HG03469 (cell line): ENCODE measurements around the gene TIAM2.
"Not testable (repeated sequence)": the region's sequence is repeated elsewhere in the genome, so short reads cannot be mapped to it uniquely, and the experiment has no call there.

Experiments used
- ATAC-seq: cut with Tn5 transposase; IDR thresholded peaks from one replicate; pipeline ENCODE4 v1.9.1; 2021; ENCODE audit warnings: mild to moderate bottlenecking, moderate library complexity, moderate number of reproducible peaks; ENCODE audit not compliant: unreplicated experiment

TIAM2 gene

DNA sequence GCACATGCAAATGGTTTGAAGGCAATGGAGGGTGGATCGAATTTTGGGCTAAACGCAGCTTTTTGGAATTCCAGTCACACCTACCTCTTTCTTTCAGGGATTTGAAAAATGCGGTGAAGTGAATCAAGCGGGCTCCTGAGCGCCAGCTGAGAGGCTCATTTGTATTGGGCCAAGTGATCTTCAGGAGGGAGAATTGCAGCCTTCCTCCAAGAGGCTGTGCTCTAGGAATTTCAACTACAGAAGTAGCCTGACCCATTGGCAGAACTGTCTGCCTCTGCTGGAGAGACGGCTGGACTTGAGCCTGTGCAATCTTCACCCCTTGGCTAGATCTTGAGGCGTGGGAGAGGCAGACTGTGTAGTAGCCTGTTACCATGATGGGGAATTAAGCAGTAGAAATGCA lies 5.7 kb upstream of the TIAM2 start:
- no peak for ATAC-seq

DNA sequence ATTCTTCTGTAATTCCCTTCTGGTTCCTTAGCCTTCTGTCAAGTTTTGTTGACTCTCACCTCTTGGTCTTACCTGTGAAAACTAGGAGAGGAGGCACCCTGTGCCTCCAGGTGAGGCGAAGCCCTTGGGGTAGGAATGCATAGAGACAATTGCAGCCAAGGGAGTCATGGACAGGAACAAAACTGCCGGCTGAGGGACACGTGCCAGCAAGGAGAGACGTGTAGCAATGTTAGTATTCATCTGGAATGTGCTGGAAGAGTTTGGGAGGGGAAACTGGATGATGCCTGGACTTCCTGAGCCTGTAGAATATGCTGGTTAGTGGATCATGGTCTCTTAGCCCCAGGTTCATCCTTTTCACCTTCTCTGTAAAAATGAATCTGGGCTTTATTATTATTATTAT lies 3.9 kb upstream of the TIAM2 start:
- no peak for ATAC-seq

DNA sequence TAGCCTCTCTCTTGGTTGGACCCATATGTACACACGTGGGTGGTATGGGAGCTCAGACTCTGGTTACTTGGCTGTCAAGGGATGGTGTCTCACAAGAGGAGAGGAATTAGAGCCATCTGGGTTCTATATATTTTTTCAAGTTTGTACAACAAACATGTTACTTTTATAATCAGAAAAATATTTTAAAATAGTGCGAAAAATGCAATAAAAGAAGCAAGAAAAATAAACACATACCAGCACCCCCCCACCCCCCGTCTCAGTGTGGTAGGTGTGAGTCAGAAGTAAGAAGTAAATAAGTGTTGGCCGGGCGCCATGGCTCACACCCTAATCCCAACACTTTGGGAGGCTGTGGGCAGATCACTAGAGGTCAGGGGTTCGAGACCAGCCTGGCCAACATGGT lies 2.1 kb upstream of the TIAM2 start:
- ATAC-seq, result no peak

DNA sequence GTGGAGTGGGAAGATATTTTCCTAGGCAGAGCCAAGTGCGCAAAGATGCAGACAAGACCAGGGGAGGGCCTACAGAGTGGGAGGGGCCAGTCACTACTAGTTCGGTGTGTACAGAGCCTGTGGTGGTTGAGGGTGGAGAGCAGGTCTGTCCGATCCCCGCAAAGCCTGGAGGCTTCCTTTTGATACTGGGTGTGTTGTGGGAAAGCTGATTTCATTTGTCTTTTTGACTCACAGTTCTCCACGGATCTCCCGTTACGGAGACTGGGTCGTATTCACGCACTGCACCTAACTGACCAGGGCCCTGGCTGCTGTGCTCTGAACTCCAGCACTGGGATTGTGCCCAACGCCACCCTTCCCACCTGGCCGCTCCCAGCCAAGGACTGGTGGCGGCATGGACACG lies 1.4 kb upstream of the TIAM2 start:
- no peak for ATAC-seq

DNA sequence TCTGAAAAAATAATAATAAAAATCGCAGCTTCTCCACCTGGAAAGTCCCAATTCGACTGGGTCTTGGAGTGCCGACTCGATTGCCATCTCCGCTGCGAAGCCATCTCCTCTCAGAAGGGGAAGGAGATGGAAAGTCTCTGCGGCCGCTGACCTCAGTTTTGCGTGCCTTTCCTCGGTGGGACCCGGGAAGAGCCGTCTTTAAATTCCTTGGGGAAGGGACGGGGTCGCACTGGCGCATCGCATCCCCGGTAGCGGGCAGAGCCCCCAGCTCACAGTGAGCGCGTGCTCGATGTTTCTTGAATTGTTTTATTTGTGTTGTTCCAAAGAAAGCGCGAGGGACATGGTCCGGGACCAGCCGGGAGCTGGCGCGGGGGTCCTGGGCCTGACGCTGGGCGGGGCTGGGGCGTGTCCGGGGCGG lies 270 bp upstream of the TIAM2 start:
- no peak for ATAC-seq

DNA sequence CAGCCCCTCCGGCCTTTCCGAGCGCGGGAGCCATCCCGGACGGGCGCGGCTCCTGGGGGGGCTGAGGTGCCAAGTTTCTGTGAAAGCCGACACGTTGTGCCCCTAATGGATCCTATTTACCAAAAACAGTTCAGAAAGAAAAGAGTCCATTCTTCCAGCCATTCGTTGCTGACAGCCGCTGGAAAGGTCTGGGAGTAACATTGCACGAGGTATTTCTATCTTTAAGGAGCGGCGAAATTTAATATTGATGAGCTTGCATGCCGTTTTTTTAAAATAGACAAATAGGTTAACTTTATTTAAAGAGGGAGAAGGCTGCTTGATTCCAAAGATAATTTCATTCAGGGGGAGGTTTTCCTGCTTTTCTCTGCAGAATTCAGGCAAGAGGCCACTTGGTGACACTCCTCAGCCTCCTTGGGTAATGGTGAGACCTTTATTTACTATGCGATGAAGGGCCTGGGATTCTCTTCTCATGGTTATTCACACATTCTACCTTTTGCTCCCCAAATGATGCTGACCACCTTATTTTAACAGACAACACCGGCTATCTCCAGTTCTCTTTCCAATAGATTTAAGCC lies 988 bp downstream of the TIAM2 start:
- ATAC-seq, result no peak

DNA sequence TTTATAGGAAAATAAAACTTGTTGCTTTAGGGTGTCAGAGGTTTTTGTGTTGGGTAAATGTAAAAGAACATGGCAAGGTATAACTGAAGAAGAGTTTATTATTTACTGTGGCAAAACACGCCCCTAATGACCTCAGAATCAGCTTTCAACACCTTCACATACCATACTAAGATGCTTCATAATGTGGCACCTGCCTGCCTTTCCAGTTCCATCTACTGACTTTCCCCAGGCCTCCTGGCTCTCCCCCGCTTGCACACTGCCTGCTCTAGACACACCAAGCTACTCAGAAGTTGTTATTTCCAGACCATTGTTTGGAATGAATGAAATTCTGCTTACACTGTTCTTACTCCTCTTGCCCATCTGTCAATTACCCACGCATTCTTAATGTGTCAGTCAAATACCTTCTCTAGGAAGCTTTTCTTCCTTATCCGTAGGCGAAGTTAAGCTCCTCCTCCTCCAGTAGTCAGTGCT lies 1.8 kb downstream of the TIAM2 start:
- no peak for ATAC-seq

DNA sequence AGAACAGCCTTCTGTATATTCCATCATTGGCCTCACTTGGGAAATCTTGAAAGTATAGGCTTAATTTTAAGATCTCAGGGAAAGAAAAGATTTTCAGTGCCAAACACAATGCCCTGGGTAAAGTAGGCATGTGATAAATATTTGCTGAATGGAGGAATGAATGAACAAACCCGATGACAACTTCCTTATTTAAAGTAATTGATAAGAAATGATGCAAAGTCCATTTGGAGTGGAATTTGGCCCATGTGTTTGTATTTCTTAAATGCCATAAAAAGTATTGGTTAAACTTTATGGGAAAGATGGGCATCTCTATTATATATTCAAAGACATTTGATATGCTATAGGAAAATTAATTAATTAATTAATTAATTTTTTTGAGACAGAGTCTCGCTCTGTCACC lies 3.7 kb downstream of the TIAM2 start:
- no peak for ATAC-seq

DNA sequence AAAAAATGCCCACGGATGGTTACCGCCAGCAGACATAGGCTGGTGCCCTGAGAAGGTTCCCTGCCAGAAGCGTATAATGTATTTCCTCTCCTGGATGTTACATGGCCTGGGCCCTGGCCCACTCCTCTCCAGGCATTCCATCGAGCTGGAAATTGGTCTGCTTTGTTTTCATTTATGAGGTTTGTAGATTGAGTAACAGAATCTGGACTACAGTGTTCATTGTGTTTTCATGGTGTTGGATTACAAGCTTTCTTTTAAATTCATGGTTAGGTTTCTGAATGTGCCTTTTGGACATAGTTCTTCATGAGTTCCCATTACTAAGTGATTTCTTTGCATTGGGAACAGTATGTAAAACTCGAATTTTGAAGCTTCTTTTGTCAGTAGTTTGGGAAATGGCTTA lies 6.4 kb downstream of the TIAM2 start:
- no peak for ATAC-seq

DNA sequence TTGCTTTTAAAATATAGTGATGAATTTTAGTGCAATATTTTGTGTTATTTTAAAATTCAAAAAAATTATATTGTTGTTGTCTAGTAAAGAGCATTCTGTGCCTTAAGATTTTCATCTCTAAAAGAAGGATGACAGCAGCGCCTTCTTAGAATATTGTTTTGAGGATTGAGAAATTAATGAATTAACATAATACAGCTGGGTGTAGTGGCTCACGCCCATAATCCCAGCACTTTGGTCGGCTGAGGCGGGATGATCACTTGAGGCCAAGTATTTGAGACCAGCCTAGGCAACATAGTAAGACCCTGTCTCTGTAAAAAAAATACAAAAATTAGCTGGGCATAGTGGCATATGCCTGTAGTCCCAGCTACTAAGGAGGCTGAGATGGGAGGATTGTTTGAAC lies 6.8 kb downstream of the TIAM2 start:
- ATAC-seq, result no peak

DNA sequence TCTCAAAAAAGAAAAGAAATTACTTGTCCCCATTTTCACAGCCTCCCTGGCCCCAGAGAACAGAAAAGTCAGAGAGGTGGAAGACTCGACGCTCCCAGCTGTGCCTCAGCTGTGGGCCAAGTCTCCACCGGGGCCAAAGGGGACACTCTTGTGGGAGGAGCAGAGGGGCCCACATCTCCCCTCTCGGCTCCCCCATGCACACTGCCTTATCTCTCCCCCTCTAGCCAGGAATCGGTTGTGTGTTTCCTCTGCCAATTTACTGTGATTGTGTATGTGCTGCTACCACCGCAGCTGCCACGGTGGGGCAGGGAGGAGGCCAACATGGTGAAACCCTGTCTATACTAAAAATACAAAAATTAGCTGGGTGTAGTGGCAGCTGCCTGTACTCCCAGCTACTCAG lies 8.4 kb downstream of the TIAM2 start:
- ATAC-seq, result no peak

DNA sequence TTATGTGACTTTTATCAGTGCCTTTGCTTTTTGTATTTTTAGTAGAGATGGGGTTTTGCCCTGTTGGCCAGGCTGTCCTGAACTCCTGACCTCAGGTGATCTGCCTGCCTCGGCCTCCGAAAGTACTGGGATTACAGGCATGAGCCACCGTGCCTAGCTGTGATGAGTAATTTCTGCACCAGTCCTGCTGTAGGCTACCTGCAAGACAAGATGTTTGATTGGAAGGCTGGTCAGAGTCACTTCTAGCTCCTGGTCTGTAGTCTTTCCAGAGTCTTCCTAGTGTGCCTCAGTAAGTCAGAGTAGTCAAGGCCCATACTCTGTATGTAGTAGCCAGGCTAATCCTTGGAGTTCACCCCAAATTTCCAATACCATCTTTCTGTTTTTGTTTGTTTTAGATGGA lies 8.9 kb downstream of the TIAM2 start:
- ATAC-seq, result no peak

DNA sequence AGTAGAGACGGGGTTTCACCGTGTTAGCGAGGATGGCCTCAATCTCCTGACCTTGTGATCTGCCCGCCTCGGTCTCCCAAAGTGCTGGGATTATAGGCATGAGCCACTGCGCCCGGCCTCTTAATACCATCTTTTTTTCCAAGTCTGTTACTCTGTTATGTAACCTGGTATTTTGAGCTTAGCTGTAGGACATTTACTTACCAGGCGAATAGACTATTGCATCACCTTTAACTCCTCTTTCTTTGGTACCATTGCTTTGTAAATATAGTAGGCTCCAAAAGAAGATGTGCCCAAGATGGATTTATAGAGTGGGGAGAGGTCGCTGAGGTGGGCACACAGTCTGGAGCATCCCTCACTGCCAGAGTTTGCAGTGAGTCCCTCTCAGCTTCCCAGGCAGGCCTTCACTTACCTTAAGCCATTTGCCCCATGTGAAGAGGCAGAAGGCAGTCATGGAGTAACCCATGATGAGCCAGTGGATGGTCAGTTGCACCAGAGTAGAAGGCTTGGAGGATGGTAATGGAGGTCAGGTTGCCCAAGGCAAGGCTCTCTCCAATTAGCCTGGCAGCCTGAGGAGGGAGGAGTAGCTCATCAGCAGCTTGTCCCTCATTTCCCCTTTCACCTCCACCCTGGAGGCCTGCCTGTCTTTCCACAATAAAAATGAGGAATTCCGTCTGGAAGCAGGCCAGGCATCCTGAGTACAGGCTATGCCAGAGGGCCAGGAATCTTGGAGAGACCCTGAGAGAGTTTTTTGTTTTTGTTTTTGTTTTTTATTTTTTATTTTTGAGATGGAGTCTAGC lies 9.7 kb downstream of the TIAM2 start:
- no peak for ATAC-seq

DNA sequence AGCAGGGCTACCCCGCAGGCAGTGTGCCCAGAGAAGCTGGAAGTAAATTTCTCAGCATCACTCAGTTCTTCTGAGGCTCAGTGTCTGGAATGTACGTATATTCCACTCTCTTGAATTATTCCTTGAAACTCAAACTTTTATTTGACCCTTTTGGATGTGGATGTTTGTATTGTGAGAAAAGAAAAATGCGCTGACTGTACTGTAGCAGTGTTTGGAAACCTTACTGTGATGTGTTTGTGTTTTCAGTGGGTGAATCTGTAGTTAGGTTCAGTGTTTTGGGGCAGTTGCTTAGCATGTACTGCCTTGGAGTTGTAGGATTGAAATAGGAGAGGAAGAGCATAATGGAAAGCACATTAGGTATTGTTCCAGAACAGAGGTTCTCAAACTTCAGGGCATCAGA lies 13.5 kb downstream of the TIAM2 start:
- no peak for ATAC-seq

DNA sequence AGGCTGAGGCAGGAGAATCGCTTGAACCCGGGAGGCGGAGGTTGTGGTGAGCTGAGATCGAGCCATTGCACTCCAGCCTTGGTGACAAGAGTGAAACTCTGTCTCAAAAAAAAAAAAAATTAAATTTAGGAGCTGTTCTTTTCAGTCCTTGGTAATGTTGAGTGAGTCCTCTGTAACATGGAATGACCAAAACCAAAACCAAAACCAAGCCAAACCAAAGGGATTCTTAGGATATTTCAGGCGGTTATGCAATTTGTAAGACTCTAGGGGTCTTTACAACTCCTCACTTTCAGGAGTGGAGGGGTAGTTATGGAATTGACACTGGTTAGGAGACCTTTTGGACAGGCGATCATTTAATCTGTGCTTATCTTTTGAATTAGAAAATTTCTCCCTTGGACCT lies 15.8 kb downstream of the TIAM2 start:
- no peak for ATAC-seq

DNA sequence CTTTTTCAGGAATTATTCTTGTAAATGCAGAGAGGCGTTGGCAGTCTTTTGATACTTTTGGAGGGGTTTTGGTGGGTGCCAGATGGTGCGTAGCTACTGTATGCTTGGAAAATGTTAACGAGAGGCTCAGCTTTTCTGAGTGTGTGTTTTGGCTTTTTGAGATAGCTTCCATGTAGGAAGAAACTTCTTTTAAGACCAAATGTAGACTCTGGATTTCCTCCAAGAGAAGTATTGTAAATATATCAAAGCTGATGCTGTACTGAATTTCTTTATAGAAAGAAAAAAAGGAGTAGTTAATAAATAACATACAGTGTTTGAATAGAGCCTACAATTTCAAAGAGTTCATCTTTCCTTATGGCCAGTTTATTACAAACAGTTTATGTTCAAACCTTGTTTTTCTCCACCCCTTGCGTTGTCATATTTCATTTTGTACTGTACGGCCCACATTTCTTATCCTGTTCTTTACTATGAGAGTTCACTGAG lies 16.7 kb downstream of the TIAM2 start:
- no peak for ATAC-seq

DNA sequence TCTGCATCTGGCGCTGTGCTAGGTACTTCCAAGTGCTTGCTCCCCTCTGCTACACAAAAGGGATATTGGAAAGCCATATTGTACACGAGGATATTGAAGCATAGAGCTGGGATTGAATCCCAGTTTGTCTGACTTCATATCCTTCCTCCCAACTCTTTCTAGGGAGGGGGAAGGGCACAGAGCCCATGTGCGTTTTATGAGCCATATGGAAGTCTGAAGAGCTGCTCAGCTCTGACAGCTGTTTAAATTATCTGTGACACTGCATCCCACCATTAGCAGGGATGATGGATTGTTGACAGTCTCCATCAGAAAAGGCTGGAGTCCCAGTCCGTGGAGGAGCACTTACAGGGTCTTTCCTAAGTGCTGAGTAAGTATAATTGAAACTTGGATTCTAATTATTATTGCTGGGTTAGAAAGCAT lies 18.4 kb downstream of the TIAM2 start:
- no peak for ATAC-seq

DNA sequence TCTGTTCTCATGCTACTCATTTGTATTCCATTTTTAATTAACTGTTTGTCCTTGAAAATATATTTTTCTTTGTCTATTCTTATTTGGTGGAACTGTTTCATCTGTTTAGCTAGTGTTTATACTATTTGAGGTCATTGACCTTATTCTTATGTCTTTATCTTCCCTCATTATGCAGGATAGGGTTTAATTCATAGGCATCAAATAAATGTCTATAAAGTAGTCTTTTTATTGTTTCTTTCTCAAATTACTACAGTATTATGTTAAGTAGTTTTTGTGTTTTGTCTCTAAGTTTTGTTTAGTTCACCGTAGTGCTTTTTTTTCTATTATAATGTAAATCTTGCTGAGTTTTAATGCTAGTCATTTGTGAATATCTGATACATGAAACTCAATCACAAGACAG lies 19.0 kb downstream of the TIAM2 start:
- ATAC-seq, result no peak

DNA sequence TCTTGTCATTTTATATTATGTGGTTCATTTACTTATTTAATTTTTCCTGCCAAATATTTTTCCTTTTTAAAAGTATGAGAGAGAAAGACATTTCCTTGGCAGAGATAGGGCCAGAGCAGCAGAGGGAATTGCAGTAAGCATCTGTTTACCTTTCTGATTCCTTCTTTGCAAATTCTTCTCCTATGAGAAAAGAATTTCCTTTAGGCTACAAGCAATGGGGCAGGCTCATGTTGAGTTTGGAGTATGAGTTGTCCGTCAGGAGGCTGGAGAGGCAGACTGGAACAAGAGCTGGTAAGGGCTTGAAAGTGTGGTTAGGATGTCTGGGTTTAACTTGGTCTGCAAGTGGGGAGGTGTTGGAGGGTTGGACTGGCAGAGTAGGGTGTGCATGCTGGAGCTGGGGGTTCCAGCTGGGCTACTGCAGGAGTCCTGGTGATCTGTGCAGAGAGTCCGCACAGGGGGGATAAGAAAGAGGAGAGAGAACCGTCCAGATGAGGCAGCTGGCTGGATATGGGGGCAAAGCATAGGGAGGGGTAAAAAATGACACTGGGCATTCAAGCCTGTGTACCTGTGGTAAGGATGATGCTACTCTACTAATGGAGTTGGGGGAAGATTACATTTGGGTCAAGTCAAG lies 19.7 kb downstream of the TIAM2 start:
- no peak for ATAC-seq

DNA sequence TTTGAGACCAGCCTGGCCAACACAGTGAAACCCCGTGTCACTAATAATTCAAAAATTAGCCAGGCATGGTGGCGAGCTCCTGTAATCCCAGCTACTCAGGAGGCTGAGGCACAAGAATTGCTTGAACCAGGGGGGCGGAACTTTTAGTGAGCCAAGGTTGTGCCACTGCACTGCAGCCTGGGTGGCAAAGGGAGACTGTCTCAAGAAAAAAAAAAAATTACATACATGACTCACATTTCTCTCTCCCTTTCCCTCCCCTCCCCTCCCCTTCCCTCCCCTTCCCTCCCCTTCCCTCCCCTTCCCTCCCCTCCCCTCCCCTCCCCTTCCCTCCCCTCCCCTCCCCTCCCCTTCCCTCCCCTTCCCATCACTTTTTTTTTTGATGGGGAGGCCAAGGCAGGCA lies 23.3 kb downstream of the TIAM2 start:
- not testable (repeated sequence) for ATAC-seq

DNA sequence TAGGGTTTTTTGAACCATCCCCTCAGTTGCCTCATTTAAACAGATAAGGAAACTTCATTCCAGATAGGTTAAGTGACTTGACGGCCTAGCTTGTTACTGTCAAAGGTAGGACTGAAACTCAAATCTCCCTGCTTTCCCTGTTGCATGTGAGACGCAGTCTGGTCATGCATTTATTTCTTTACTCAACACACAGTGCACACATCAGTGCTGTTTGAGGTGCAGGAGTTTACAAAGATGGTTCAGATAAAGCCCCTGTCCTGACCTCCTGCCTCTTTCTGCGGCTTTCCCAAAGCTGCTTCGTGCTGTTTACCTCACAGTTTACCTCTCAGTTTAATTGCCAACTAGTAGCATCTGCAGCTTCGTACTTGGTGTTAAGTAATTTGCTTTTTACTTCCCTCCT lies 26.6 kb downstream of the TIAM2 start:
- ATAC-seq, result no peak

DNA sequence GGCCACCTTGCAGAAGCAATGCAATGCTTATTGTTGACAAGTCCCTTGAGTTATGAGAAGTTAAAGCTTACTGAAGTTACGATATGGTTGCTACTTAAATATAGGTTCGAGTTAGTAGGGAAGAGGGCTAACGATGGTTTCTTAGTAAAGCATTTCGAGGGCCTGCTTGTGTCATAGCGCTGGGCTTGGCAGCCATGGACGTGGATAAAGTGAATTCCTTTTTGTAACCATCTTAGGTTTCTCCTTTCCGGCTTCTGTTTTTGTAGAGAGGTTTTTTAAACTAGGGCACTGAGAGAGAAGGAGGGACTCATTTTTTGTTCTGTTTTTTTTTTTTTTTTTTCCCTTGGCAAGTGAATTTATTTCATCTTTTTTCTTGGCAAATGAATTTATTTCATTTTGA lies 27.6 kb downstream of the TIAM2 start:
- no peak for ATAC-seq
